ENCODE results near the gene SFR1.
"Not testable (repeated sequence)": the region's sequence is repeated elsewhere in the genome, so short reads cannot be mapped to it uniquely, and the experiment has no call there.

SFR1 gene

DNA sequence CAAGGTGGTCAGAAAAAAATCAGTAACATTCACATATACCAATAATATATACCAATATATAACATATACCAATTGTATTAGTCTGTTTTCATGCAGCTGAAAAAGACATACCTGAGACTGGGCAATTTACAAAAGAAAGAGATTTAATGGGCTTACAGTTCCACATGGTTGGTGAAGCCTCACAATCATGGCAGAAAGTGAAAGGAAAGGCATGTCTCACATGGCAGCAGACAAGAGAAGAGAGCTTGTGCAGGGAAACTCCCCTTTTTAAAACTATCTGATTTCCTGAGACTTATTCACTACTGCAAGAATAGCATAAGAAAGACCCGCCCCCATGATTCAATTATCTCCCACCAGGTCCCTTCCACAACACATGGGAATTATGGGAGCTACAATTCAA, 52.2 kb downstream of the SFR1 start:
- ATAC-seq, DNase-seq: not testable (repeated sequence)
